T follicular helper cell (primary cell): ENCODE data around the gene PNPLA8.
"Not testable (repeated sequence)": the region's sequence is repeated elsewhere in the genome, so short reads cannot be mapped to it uniquely, and the experiment has no call there.

Experiments
- DNase-seq: peaks from one replicate; pipeline ENCODE4 v3.0.0-alpha.2; 2020; ENCODE audit warnings: low read depth

Gene PNPLA8

DNA sequence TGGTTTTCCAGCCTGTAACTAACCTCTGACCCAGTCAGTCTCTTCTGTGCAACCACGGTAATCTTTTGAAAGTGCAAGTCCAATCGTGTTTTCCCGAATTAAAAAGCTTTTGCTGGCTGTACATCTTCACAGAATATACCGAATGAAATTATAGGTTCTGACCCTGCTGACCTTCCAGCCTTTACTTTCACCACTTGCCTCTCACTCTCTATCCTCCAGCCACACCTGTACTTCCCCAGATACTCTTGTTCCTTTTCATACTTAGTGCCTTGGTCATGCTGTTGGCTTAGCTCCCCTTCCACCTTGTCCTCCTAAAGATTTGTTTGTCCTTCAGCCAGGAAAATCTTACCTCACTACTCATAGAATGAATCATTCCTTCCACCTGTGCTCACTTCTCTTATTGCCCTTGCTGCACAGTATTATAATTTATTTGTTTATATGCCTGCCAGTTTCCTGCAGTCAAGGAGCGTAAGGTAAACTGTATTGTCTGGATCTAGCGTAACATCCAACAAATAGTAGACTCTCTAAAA lies 2.3 kb upstream of the PNPLA8 start:
- no peak for DNase-seq

- no peak for DNase-seq
Observed at GRCh38 chr7:108526768-108527017, 758 bp upstream of the PNPLA8 start.

DNA sequence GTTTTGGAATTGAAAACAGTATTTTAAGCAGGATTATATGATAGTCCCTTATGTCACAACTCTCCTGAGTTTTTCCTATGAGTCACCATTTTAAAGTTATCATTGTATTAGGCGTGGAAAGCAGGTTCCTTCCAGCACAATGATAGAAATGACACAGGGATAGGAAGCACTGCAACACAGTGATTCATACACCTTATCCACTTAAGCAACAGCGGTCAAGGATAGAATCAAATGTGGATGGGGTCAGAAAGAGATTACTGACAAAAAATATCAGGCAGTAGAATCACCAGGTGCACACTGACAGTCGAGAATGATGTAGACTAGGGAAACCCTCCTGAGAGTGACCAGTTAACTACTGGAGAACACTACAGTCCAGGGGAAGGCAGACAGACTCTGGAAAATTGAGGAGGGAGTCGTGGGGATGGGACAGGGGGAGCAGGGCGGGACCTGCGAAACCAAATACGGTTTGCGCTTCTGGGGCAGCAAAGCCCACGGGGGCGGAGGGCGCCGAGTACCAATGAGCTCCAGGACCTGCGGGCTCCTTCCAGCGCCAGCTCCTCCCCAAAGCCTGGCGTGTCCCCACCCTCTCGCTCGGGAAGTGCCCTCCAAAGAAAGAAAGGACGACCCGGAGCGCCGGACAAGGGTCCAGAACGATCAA lies 479 bp downstream of the PNPLA8 start:
- no peak for DNase-seq

DNA sequence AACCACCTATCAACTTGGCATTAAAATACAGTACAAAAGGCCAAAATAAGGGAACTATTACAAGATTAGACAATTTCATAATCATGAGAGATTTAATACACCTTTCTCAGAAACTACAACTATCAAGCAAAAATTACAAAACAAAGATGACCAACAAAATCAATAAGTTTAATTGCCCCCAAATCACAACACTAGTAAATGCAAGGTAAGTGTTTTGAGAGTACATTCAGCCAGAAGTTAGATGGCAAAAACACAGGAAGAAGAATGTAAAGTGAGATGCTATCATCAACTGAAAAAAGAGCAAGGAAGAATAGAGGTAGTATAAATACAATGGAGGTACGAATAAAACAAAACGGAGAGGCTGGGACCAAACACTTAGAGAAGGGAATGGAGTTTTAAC lies 3.2 kb downstream of the PNPLA8 start:
- no peak for DNase-seq

DNA sequence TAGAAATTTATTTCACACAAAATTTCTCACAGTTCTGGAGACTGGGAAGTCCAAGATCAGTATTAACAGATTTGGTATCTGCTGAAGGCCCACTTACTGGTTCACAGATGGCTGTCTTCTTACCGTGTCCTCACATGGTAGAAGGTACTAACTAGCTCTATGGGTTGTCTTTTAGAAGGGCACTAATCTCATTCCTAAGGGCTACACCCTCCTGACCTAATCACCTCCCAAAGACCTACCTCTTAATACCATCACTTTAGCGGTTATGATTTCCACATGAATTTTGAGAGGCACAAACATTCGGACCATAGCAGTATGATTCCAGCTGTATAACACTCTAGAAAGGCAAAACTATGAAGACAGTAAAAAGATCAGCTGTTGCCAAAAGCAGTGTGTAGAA lies 8.0 kb downstream of the PNPLA8 start:
- DNase-seq = no peak

DNA sequence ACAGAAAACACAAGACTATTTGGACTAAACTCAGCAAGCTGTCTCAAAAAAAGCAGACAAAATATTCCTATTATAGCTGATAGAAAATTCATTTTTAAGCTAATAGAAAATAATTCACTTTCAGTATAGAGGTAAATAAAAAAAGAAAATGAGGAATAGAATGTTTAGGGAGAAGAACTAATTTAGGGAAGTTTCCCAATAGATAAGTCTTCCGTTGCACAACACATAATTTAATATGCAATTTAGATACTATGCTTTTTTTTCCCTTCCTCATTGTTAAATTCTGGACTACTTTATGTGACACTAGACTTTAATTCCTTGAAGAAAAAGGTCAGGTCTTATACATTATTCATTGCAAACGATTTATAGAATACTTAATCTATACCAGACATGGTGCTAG lies 10.3 kb downstream of the PNPLA8 start:
- DNase-seq = no peak

DNA sequence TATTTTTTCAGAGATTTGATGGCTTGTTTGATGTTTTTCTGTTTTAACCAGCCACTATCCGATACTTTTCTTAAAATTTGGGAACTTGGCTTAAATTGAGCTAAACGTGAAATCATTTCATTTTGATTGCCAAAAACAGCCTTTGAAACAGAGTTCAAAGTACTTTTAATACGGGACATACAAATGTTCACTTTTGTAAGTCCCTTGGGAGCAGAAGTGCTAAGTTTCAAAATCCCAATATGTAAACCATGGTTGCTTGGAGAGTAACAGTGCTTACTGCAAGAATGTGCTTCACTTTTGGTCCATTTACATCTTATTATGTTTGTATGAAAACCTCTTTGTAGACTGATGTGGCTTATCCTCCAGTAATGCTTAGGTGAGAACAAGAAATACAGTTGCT lies 10.9 kb downstream of the PNPLA8 start:
- no peak for DNase-seq

DNA sequence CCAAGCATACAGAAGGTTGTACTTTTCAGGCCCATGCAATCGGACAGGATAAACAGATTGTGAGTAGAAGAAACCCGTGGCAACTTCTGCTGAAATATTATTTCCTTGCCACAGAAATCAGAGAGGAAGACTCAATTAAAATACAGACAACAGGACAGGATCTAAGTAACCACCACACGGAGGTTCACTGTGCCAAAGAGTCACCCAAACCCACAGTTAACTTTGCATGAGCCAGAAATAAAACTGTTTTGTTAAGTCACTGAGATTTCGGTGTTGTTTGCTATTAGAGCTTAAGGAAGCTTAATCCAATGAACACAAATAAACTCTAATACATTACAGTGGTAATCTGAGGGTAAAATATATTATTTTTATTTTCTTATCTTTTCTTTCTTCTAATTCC lies 14.0 kb downstream of the PNPLA8 start:
- no peak for DNase-seq

DNA sequence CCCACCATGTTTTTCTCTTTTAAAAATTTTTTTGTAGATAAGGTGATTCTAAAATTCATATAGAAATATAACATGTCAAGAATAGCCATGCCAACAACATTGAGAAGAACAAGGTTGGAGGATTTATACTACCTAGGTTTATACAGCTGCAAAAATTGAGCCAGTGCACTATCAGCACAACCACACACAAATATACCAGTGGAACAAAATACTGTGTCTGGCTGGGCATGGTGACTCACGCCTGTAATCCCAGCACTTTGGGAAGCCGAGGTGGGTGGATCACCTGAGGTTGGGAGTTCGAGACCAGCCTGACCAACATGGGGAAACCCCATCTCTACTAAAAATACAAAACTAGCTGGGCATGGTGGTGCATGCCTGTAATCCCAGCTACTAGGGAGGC lies 21.4 kb downstream of the PNPLA8 start:
- not testable (repeated sequence) for DNase-seq

GRCh38 chr7:108503112-108504026 lies 22.6 kb downstream of the PNPLA8 start:
- no peak for DNase-seq

DNA sequence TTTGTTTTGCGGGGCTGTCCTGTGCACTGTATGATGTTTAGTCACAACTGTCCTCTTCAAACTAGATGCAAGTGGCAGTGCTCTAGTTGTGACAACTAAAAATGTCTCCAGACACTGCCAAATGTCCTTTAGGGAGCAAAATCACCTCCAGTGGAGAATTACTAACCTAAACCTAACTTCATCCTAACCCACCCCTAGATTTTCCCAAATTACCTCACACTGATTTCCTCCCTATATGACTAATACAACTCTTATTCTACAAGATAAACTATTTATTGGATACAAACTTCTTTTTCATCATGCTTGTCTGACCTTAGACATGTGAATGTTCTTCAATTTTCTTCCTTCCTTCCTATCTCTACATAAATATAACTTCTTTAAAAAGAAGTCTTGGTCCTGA lies 26.4 kb downstream of the PNPLA8 start:
- no peak for DNase-seq

- no peak for DNase-seq
Observed at GRCh38 chr7:108498481-108498880, 27.5 kb downstream of the PNPLA8 start.

DNA sequence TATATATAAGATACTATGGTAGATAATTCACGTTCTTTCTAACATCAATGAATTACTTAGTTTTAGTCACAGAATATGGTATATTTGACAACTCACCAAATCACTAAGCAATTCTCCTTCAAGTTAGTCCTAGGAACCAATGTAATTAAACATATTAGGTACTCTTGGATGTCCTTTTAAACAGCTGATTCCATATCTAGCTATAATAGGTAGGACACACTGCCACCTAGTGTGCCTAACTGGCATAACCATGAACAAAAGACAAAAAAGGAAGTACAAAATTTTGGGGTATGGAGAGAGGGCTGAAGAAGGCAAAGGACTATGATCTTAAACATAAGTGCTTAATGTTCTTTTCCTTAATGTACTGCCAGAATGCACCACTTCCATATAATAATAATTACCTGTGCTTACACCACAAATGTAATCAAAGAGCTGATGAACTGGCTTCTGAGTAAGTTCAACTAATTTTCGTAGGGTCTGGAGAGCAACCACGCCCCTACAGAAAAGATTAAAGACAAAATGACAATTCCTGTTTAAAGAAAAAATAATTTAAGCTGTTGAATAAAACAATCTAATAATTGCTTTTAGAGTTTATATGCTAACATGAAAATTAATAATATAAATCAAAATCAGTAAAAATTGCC lies 28.7 kb downstream of the PNPLA8 start:
- DNase-seq = peak; percentile 11

DNA sequence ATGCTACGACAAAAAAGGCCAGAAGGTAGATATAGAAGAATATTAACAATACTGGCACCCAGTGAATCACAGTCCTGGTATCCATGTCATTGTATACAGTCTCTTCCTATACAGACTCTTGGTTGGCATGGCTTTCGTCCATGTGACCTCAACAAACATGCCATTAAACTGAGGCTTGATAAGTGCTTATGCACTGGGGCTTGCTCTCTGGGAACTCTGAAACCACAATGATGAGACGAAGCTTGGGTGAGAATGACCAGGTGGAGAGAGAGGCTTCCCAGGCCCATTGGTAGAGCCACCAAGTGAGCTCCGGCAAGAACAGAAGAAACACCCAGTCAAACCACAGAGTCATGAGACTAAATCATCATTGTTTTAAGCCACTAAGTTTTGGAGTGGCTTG lies 33.2 kb downstream of the PNPLA8 start:
- no peak for DNase-seq

GRCh38 chr7:108488768-108489538 lies 37.0 kb downstream of the PNPLA8 start:
- DNase-seq = no peak

GRCh38 chr7:108487646-108488045 lies 38.3 kb downstream of the PNPLA8 start:
- DNase-seq = no peak

GRCh38 chr7:108486291-108486966 lies 39.5 kb downstream of the PNPLA8 start:
- DNase-seq = no peak

DNA sequence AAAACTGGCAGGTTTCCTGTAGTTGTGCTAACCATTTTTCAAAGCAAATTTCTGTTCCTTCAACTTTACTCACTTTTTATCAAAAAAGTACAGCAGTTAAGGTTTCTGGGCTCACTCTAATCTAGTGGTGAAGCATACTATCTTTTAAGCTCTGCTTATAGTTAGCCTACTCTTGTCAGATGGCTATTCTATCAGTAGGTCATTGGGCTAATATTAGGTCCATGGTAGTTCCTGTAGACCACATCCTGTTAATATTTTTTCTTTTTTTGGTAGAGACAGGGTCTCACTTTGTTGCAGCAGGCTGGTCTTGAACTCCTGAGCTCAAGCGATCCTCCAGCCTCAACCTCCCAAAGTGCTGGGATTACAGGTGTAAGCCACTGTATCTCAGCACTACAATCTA lies 41.8 kb downstream of the PNPLA8 start:
- DNase-seq = no peak

GRCh38 chr7:108480311-108480710 lies 45.6 kb downstream of the PNPLA8 start:
- DNase-seq = no peak

DNA sequence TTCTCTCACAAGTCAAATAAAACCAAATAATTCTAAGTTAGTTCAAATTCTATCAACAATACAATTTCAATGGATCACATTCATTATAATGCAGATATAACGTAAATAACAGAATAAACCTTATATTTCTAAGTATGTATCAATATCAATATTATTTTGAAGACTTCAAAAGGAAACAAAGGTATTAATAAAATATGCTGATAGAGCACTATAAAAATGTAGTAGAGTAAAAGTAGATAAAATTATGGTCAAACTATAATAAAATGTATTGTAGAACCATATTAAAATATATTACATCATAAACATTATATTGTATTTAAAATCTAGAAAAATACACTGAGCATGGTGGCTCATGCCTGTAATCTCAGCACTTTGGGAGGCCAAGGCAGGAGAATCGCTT lies 46.2 kb downstream of the PNPLA8 start:
- DNase-seq = no peak

DNA sequence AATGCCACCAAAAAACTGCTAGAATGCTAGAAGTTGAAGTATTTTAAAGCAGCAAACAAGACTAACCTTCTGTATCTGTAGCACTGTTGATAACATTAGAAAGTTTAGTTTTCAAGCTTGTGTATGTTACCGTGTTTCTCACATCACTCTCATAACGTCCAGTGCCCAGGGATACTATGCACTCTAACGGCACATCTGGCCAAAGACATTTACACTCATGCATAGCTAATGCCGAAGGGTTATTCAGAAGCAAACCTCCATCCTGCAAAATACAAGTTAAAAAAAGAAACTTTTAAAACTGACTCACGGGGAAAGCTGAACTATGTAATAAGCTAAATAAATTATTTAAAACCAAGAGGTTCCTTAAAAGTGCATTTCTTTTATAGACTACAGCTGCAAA lies 46.8 kb downstream of the PNPLA8 start:
- DNase-seq = no peak

GRCh38 chr7:108468246-108468645 lies 57.7 kb downstream of the PNPLA8 start:
- DNase-seq = no peak
